Ammon's horn (tissue), 1 donor: ENCODE results near the gene EVA1C.
"Not testable (repeated sequence)": the region's sequence is repeated elsewhere in the genome, so short reads cannot be mapped to it uniquely, and the experiment has no call there.

Source experiments
- DNase-seq: peaks from one replicate; pipeline ENCODE4 v3.0.0-alpha.2; 2016; ENCODE audit warnings: low spot score

EVA1C gene

GRCh38 chr21:32530809-32531208, 118.3 kb downstream of the EVA1C start:
- DNase-seq: not testable (repeated sequence)

- not testable (repeated sequence) for DNase-seq
These were observed 119.1 kb downstream of the EVA1C start for GRCh38 chr21:32531561-32531960.

- DNase-seq: no peak
These were observed 120.1 kb downstream of the EVA1C start for GRCh38 chr21:32532636-32533035.

- no peak for DNase-seq
These were observed 120.5 kb downstream of the EVA1C start for GRCh38 chr21:32533053-32533452.

GRCh38 chr21:32533611-32534010, 121.1 kb downstream of the EVA1C start:
- DNase-seq: no peak

- DNase-seq: no peak
These were observed 121.6 kb downstream of the EVA1C start for GRCh38 chr21:32534113-32534512.

- no peak for DNase-seq
These were observed 123.1 kb downstream of the EVA1C start for GRCh38 chr21:32535612-32536011.

- no peak for DNase-seq
These were observed 125.0 kb downstream of the EVA1C start for GRCh38 chr21:32537569-32537881.

- DNase-seq: no peak
These were observed 125.8 kb downstream of the EVA1C start for GRCh38 chr21:32538147-32538792.

GRCh38 chr21:32539378-32539777, 126.9 kb downstream of the EVA1C start:
- no peak for DNase-seq

GRCh38 chr21:32543056-32543455, 130.6 kb downstream of the EVA1C start:
- DNase-seq: not testable (repeated sequence)

GRCh38 chr21:32543975-32544374, 131.5 kb downstream of the EVA1C start:
- DNase-seq: no peak

GRCh38 chr21:32544697-32545096, 132.2 kb downstream of the EVA1C start:
- no peak for DNase-seq

GRCh38 chr21:32545948-32546441, 133.5 kb downstream of the EVA1C start:
- DNase-seq: no peak

- no peak for DNase-seq
These were observed 134.5 kb downstream of the EVA1C start for GRCh38 chr21:32547018-32547417.

- no peak for DNase-seq
These were observed 136.5 kb downstream of the EVA1C start for GRCh38 chr21:32548978-32549377.

- DNase-seq: no peak
These were observed 136.9 kb downstream of the EVA1C start for GRCh38 chr21:32549440-32549839.

GRCh38 chr21:32549886-32550285, 137.4 kb downstream of the EVA1C start:
- no peak for DNase-seq

GRCh38 chr21:32554832-32555638, 142.5 kb downstream of the EVA1C start:
- no peak for DNase-seq

GRCh38 chr21:32558106-32558505, 145.6 kb downstream of the EVA1C start:
- no peak for DNase-seq

- no peak for DNase-seq
These were observed 146.6 kb downstream of the EVA1C start for GRCh38 chr21:32559006-32559610.

GRCh38 chr21:32560896-32561295, 148.4 kb downstream of the EVA1C start:
- no peak for DNase-seq

GRCh38 chr21:32561476-32561875, 149.0 kb downstream of the EVA1C start:
- not testable (repeated sequence) for DNase-seq
